K562 (cell line): Measurements from ENCODE around the gene LSS. TPM values are rescaled to one million over a fixed set of nuclear protein-coding genes. Genes with fewer than 3 reads are reported as not detected.
A peak's percentile ranks its signal among the peaks of the same experiment; 100 is the strongest.

ENCODE experiments used
- ATAC-seq: fragments of 200-7000 bp; cut with Tn5 transposase; 3 replicates; pipeline ENCODE4 v1.9.1; 2020; ENCODE audit warnings: moderate library complexity
- BruUV-seq: library from RNA; stranded (reverse); fragments of 400-500 nt; replicated peaks from 2 replicates; lab custom pipeline; 2021; lab: Mats Ljungman, UMichigan
- CTCF ChIA-PET: fragments of 300-600 bp; formaldehyde crosslinking; extraction: SDS; loops from one replicate; lab custom pipeline; 2021; ENCODE audit warnings: low intra/inter-chr PET ratio; lab: Yijun Ruan, JAX
- POLR2A ChIA-PET: fragments of 300-600, 350-650 bp; sonication (Branson Sonifier 250); formaldehyde crosslinking; extraction: SDS; loops from one replicate; lab custom pipeline; 2021; ENCODE audit warnings: antibody characterized with exemption, inconsistent platforms; lab: Yijun Ruan, JAX
- DNase-seq, 4 experiments: peaks; one replicate each; pipeline versions ENCODE4 v3.0.0 to v3.0.0-alpha.2; 2011 to 2018; ENCODE audit warnings: low spot score in 3 of 4, mixed read lengths in 3 of 4; ENCODE audit errors: extremely low read depth in 1 of 4
- FAIRE-seq: peaks from 2 replicates; lab custom pipeline; 2011; peaks lifted over from hg19 to GRCh38; lab: Jason Lieb, UNC
- H2AFZ ChIP-seq: 2 replicates; pipeline ENCODE4 v1.6.0; 2011; ENCODE audit warnings: low read depth, low read length, control low read depth, inconsistent platforms
- H3K27ac ChIP-seq: fragments of 200-600 bp; 3 replicates; pipeline ENCODE4 v1.8.0; 2011; ENCODE audit warnings: low read depth, mild to moderate bottlenecking, control low read depth, inconsistent platforms, low read length, moderate library complexity, mixed read lengths; ENCODE audit errors: extremely low read depth
- H3K27me3 ChIP-seq, 2 experiments: fragments of 300-600 bp in 1 of 2; 2 replicates in 1 of 2; 3 replicates in 1 of 2; pipeline versions ENCODE4 v1.6.0 to v1.8.0; 2011; ENCODE audit warnings: inconsistent platforms in 2 of 2, low read length in 2 of 2, mild to moderate bottlenecking in 1 of 2, mixed read lengths in 1 of 2, moderate library complexity in 1 of 2; ENCODE audit not compliant: control insufficient read depth in 2 of 2, insufficient read depth in 2 of 2
- H3K36me3 ChIP-seq: fragments of 300-600 bp; 3 replicates; pipeline ENCODE4 v1.8.0; 2011; ENCODE audit warnings: mild to moderate bottlenecking, low read length, inconsistent platforms; ENCODE audit not compliant: control insufficient read depth, insufficient read depth
- H3K4me1 ChIP-seq, 2 experiments: fragments of 200-600 bp in 1 of 2; replicated peaks in 1 of 2; 2 replicates in 1 of 2; 3 replicates in 1 of 2; pipeline versions ENCODE4 v1.5.1 to v1.8.0; 2011; ENCODE audit warnings: inconsistent platforms in 2 of 2, low read length in 2 of 2, mild to moderate bottlenecking in 1 of 2, mixed read lengths in 1 of 2, moderate library complexity in 1 of 2; ENCODE audit not compliant: control insufficient read depth in 2 of 2, insufficient read depth in 2 of 2
- H3K4me2 ChIP-seq: 2 replicates; pipeline ENCODE4 v1.6.1; 2011; ENCODE audit warnings: low read length, control low read depth, inconsistent platforms, mixed read lengths; ENCODE audit not compliant: insufficient read depth
- H3K4me3 ChIP-seq: fragments of 200-600 bp; sonication (generic), shearing (Covaris generic); 2 replicates; pipeline ENCODE4 v1.5.1; 2016; ENCODE audit warnings: control low read depth, inconsistent platforms
- H3K79me2 ChIP-seq: fragments of 200-600 bp; 3 replicates; pipeline ENCODE4 v1.8.0; 2011; ENCODE audit warnings: low read length, inconsistent platforms; ENCODE audit not compliant: control insufficient read depth, insufficient read depth
- H3K9ac ChIP-seq, 2 experiments: 2 replicates each; pipeline versions ENCODE4 v1.6.0 to v1.6.1; 2011; ENCODE audit warnings: low read depth in 2 of 2, low read length in 2 of 2, control low read depth in 1 of 2, inconsistent platforms in 1 of 2, mild to moderate bottlenecking in 1 of 2, mixed read lengths in 1 of 2; ENCODE audit not compliant: insufficient read depth in 1 of 2
- H3K9me1 ChIP-seq: one replicate; pipeline ENCODE4 v1.6.0; 2011; ENCODE audit warnings: inconsistent platforms, mild to moderate bottlenecking, low read length, moderate library complexity; ENCODE audit not compliant: control insufficient read depth, insufficient read depth
- H3K9me3 ChIP-seq: replicated peaks from 2 replicates; pipeline ENCODE4 v1.5.1; 2011; ENCODE audit warnings: low read depth, low read length, inconsistent platforms; ENCODE audit not compliant: control insufficient read depth, insufficient read depth
- H4K20me1 ChIP-seq: replicated peaks from 2 replicates; pipeline ENCODE4 v1.6.1; 2011; ENCODE audit warnings: low read length, inconsistent platforms, mixed read lengths; ENCODE audit not compliant: control insufficient read depth, insufficient read depth
- CBX5 ChIP-seq: IDR thresholded peaks from 2 replicates; pipeline ENCODE4 v1.6.1; 2014; ENCODE audit warnings: low read depth, borderline replicate concordance
- CBX8 ChIP-seq: fragments of 200-600 bp; sonication (generic); IDR thresholded peaks from 2 replicates; pipeline ENCODE4 v1.6.1; 2012; ENCODE audit warnings: borderline replicate concordance, mixed run types, low read depth, mild to moderate bottlenecking, moderate library complexity, mixed read lengths, low read length, control low read depth, inconsistent platforms; ENCODE audit not compliant: poor library complexity, severe bottlenecking; ENCODE audit errors: extremely low read depth
- CTCF ChIP-seq, 3 experiments: IDR thresholded peaks in 2 of 3; conservative IDR thresholded peaks in 1 of 3; 2 replicates each; pipeline ENCODE4 v1.5.1; 2011 to 2012; ENCODE audit warnings: low read length in 3 of 3, mild to moderate bottlenecking in 3 of 3, control low read depth in 2 of 3, improper control_type of control experiment in 1 of 3, inconsistent platforms in 1 of 3, low read depth in 1 of 3, mixed read lengths in 1 of 3, moderate library complexity in 1 of 3; ENCODE audit not compliant: insufficient read depth in 2 of 3
- CXXC5 ChIP-seq: fragments of 250-450 bp; sonication (Bioruptor Pico); IDR thresholded peaks from 2 replicates; pipeline ENCODE4 v1.8.0; 2022; ENCODE audit warnings: inconsistent platforms, mild to moderate bottlenecking, moderate library complexity
- DACH1 ChIP-seq: fragments of 450-650 bp; IDR thresholded peaks from 2 replicates; pipeline ENCODE4 v1.6.1; 2018; ENCODE audit not compliant: partially characterized antibody
- EGR1 ChIP-seq: fragments of 450-650 bp; conservative IDR thresholded peaks from 2 replicates; pipeline ENCODE4 v1.6.1; 2017; ENCODE audit warnings: mild to moderate bottlenecking
- ESRRB ChIP-seq: fragments of 250-450 bp; sonication (Bioruptor Pico); IDR thresholded peaks from 2 replicates; pipeline ENCODE4 v1.5.0; 2020; ENCODE audit warnings: mild to moderate bottlenecking, moderate library complexity, borderline replicate concordance
- NCOA6 ChIP-seq: fragments of 450-650 bp; IDR thresholded peaks from 2 replicates; pipeline ENCODE4 v1.6.1; 2017; ENCODE audit warnings: mild to moderate bottlenecking
- NUFIP1 ChIP-seq: fragments of 450-650 bp; IDR thresholded peaks from 2 replicates; pipeline ENCODE4 v1.6.1; 2018; ENCODE audit not compliant: partially characterized antibody
- PHB ChIP-seq: fragments of 250-450 bp; sonication (Bioruptor Pico); IDR thresholded peaks from 2 replicates; pipeline ENCODE4 v1.5.0; 2021
- RFX7 ChIP-seq: fragments of 250-450 bp; sonication (Bioruptor Pico); IDR thresholded peaks from 2 replicates; pipeline ENCODE4 v1.5.1; 2021; ENCODE audit warnings: mild to moderate bottlenecking
- ZBTB33 ChIP-seq: sonication (generic); formaldehyde crosslinking; IDR thresholded peaks from 2 replicates; pipeline ENCODE4 v1.8.1; 2023; ENCODE audit warnings: mild to moderate bottlenecking, missing genetic modification reagents
- ZNF436 ChIP-seq: fragments of 250-450, 450-650 bp; sonication (Bioruptor Pico); formaldehyde crosslinking; IDR thresholded peaks from 2 replicates; pipeline ENCODE4 v1.7.0; 2020; ENCODE audit warnings: mild to moderate bottlenecking
- WGBS: fragments of 100-300 bp; shearing (Covaris generic); methylation state at CpG from one replicate; pipeline ENCODE4 v1.1.6; 2016; ENCODE audit warnings: low coverage, mixed read lengths; ENCODE audit not compliant: insufficient coverage; ENCODE audit errors: missing lambda C conversion rate; 5-methylcytosine and 5-hydroxymethylcytosine counted together
- in situ Hi-C: fragments of 300-500 bp; cut with MboI; formaldehyde crosslinking; loops from 4 replicates; pipeline ENCODE4 v1.15.0; 2018; ENCODE audit warnings: inconsistent platforms, mixed read lengths
- intact Hi-C: fragments of 100-400 bp; cut with micrococcal nuclease; formaldehyde crosslinking; loops from 2 replicates; pipeline ENCODE4 v1.14.2; 2022
- polyA plus RNA-seq, 8 experiments: library from polyadenylated mRNA; depleted of rRNA in 4 of 8; stranded (reverse) in 5 of 8; unstranded in 3 of 8; fragments of >200 nt; fragmentation: Nextera tagmentation in 2 of 8; fragmentation: Illumina TruSeq in 1 of 8; extraction: Ambion mirVana in 2 of 8; extraction: Trizol in 1 of 8; gene quantifications; 2 replicates each; pipeline versions ENCODE4 v1.2.1 to v1.2.3, GENCODE V29; 2011 to 2014; ENCODE audit warnings: inconsistent platforms in 1 of 8, missing spikeins in 1 of 8
- total RNA-seq, 7 experiments: library from RNA; depleted of rRNA in 6 of 7; stranded (reverse); fragments of >200 nt in 6 of 7; fragmentation: Illumina TruSeq in 2 of 7; extraction: Trizol in 2 of 7; gene quantifications; 2 replicates each; pipeline versions ENCODE4 v1.2.1 to v1.2.3, GENCODE V29; 2011 to 2021; ENCODE audit warnings: low replicate concordance in 1 of 7
- TF ChIP-seq, protein P1 (sequence below): fragments of 250-450 bp; sonication (Bioruptor Pico); IDR thresholded peaks from 2 replicates; pipeline ENCODE4 v1.4.0; 2020

The LSS gene
- total and polyA plus RNA-seq, 9 of the 15 experiments (the other 6 are each of a cell fraction or from before 2014, with no cell fraction given), result 2.2 to 89.5 (median 37.4) TPM

DNA sequence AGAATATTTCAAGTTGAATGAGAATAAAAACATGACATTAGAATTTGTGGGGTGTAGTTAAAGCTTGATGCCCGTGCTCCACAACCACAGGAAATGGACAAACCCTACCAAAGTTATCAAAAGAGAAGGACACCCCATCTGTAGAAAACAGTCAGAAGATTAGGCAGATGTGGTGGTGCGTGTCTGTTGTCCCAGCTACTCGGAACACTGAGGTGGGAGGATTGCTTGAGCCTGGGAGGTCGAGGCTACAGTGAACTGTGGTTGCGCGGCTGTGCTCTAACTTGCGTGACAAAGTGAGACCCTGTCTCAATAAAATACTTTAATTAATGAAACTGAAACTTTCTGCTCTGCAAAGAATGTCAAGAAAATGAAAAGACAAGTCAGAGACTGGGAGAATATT is 42.9 kb downstream of the LSS start:
- 7% methylated on average over 7 of the region's 7 CpGs for WGBS
- H3K9ac ChIP-seq, result peak overlapping the region; percentile 30 to 45; a peak in 3 of 4 replicates
- peak overlapping the region; percentile 95 for H3K4me2 ChIP-seq
- H2AFZ ChIP-seq, result peak overlapping the region; percentile 96
- H3K9me3 ChIP-seq, result no peaks in the 10 kb centered on the region
- ATAC-seq (no peak), DNase-seq (peak in 3 of 4 experiments; percentile 6 to 57 (median 7)), FAIRE-seq (no peak)
- H3K79me2 ChIP-seq, result peaks cover 31% of the 10 kb centered on the region
- H3K36me3 ChIP-seq, result peaks cover 46% of the 10 kb centered on the region; the same call in 2 of the 3 replicates
- intact Hi-C loops (loop anchor here (5.0 kb wide), 1 partner anchor 42 kb away; the partner anchor contains the start of gene LSS), in situ Hi-C loops (no loop called here)
- peak overlapping the region; percentile 88 for H3K4me3 ChIP-seq
- peak overlapping the region; percentile 67; the same call in 2 of the 3 replicates for H3K27ac ChIP-seq
- H3K27me3 ChIP-seq, result no peaks in the 10 kb centered on the region
- ChIA-PET POLR2A (interaction anchor here (0.6 to 0.7 kb wide), 2 partner anchors 10 to 1267 kb away, joined by 3 read pairs; no protein-coding TSS in a partner anchor), CTCF (no interaction called here)
- H4K20me1 ChIP-seq, result no peaks in the 10 kb centered on the region
- peaks cover 5% of the 10 kb centered on the region for H3K9me1 ChIP-seq
- no TSS peak for BruUV-seq
- peaks cover 57 to 85% of the 10 kb centered on the region in 2 experiments for H3K4me1 ChIP-seq
- TF ChIP-seq ZNF436 (CRISPR knock-in tag) (no peak), PHB (CRISPR knock-in tag) (no peak), ESRRB (CRISPR knock-in tag) (no peak), DACH1 (no peak), RFX7 (no peak), NCOA6 (no peak), CTCF (IDR thresholded peaks at IDR 0.05 in 2 of 3, conservative IDR thresholded peaks at IDR 0.05 in 1 of 3; ENCODE audit: insufficient read depth in 2 of 3, low read depth in 1 of 3, low read length in 3 of 3) (no peak), CBX5 (no peak), CBX8 (no peak), CXXC5 (no peak), NUFIP1 (no peak), EGR1 (no peak), ZBTB33 (no peak)
- TF ChIP-seq, protein P1, sequence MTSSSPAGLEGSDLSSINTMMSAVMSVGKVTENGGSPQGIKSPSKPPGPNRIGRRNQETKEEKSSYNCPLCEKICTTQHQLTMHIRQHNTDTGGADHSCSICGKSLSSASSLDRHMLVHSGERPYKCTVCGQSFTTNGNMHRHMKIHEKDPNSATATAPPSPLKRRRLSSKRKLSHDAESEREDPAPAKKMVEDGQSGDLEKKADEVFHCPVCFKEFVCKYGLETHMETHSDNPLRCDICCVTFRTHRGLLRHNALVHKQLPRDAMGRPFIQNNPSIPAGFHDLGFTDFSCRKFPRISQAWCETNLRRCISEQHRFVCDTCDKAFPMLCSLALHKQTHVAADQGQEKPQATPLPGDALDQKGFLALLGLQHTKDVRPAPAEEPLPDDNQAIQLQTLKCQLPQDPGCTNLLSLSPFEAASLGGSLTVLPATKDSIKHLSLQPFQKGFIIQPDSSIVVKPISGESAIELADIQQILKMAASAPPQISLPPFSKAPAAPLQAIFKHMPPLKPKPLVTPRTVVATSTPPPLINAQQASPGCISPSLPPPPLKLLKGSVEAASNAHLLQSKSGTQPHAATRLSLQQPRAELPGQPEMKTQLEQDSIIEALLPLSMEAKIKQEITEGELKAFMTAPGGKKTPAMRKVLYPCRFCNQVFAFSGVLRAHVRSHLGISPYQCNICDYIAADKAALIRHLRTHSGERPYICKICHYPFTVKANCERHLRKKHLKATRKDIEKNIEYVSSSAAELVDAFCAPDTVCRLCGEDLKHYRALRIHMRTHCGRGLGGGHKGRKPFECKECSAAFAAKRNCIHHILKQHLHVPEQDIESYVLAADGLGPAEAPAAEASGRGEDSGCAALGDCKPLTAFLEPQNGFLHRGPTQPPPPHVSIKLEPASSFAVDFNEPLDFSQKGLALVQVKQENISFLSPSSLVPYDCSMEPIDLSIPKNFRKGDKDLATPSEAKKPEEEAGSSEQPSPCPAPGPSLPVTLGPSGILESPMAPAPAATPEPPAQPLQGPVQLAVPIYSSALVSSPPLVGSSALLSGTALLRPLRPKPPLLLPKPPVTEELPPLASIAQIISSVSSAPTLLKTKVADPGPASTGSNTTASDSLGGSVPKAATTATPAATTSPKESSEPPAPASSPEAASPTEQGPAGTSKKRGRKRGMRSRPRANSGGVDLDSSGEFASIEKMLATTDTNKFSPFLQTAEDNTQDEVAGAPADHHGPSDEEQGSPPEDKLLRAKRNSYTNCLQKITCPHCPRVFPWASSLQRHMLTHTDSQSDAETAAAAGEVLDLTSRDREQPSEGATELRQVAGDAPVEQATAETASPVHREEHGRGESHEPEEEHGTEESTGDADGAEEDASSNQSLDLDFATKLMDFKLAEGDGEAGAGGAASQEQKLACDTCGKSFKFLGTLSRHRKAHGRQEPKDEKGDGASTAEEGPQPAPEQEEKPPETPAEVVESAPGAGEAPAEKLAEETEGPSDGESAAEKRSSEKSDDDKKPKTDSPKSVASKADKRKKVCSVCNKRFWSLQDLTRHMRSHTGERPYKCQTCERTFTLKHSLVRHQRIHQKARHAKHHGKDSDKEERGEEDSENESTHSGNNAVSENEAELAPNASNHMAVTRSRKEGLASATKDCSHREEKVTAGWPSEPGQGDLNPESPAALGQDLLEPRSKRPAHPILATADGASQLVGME (CRISPR knock-in tag), result no peak
